Umbilical cord (tissue), 2 donors: ENCODE measurements around the gene ZMAT2. TPM values are rescaled to one million over a fixed set of nuclear protein-coding genes. Genes with fewer than 3 reads are reported as not detected.
"Not testable (repeated sequence)": the region's sequence is repeated elsewhere in the genome, so short reads cannot be mapped to it uniquely, and the experiment has no call there.

ENCODE experiments used
- DNase-seq: peaks from one replicate; pipeline ENCODE4 v3.0.0-alpha.2; 2015; ENCODE audit warnings: low spot score
- total RNA-seq: library from RNA; depleted of rRNA; stranded (reverse); fragments of >200 nt; gene quantifications from one replicate; pipeline ENCODE4 v1.2.3, GENCODE V29; 2014; ENCODE audit warnings: low replicate concordance; ENCODE audit not compliant: insufficient read depth

The ZMAT2 gene, protein sequence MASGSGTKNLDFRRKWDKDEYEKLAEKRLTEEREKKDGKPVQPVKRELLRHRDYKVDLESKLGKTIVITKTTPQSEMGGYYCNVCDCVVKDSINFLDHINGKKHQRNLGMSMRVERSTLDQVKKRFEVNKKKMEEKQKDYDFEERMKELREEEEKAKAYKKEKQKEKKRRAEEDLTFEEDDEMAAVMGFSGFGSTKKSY
- 35.4 TPM for total RNA-seq

DNA sequence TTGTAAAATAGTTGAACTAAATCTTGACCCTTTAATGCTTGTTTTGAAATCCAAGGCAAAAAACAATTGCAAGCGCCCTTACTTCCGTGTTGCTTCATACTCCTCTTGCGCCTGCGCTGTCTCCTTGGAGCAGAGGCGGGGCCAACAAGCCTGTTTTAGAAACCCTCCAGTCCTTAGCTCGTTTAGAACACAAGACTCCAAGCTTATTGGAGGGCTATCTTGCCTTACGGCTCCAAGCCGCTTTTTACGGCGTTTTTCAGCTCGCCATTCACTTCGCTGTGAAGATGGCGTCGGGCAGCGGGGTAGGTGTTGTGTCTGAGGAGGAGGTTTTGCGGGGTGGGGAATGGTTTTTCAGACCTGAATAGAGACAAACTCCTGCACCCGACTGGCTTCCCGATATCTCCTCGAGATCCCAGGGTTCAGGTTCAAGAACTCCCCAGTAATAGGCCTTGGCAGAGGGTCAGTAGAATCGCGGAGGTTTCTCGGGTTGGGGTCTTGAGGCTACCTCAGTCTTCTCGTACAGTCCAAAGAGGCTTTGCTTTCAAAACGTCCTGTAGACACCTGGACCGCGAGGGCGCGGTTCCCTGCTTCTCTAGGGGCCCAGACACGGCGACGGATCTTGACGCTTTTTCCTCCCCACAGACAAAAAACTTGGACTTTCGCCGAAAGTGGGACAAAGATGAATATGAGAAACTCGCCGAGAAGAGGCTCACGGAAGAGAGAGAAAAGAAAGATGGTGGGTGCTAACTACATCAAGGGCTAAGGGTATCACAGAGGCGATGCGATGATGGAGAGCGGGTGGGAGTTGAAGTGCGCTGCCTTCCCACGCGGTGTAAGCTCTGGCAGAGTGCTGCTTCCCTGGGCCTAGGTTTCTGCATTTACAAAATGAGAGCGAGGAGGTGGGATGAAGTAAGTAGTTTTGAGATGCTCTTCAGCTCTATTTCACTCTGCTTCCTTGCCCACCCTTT is at the start of gene ZMAT2:
ZMAT2 (plus strand) TSS at position 271 of the 968 bp plus-strand sequence; CDS start at position 285, 14 bp downstream.
- DNase-seq = peak; percentile 99

DNA sequence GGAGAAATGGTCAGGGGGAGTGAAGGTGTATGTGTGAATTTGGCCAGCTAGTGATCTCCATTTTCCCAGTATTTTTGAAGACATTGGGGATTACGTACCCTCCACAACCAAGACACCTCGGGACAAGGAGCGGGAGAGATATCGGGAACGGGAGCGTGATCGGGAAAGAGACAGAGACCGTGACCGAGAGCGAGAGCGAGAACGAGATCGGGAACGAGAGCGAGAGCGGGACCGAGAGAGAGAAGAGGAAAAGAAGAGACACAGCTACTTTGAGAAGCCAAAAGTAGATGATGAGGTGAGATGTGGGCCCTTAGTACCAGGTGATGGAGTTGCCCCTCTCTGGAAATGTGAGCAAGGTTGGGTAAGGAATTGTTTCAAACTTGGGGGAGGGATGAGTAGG is 41.4 kb upstream of the ZMAT2 start:
- no peak for DNase-seq

DNA sequence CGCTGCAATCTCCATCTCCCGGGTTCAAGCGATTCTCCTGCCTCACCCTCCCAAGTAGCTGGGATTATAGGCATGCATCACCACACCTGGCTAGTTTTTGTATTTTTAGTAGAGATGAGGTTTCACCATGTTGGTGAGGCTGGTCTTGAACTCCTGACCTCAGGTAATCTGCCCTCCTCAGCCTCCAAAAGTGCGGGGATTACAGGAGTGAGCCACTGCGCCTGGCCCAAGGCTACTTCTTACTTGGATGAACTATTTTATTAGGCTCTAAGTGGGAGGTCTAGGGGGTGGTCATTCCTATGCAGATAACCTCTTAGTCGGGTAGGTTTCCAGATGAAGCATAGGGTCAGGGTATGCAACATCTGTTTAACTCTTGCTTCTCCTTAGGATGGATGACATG is 39.9 kb upstream of the ZMAT2 start:
- DNase-seq = not testable (repeated sequence)

DNA sequence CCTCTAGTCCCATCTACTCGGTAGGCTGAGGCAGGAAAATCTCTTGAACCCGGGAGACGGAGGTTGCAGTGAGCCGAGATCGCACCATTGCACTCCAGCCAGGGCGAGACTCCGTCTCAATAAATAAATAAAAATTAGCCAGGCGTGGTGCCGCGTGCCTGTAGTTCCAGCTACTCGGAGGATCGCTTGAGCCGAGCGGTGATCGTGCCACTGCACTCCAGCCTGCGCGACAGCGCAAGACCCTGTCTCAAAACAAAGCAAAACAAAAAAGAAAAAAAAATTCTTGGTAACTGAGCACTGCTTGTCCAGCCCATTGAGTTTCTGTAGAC is 36.3 kb upstream of the ZMAT2 start:
- no peak for DNase-seq

DNA sequence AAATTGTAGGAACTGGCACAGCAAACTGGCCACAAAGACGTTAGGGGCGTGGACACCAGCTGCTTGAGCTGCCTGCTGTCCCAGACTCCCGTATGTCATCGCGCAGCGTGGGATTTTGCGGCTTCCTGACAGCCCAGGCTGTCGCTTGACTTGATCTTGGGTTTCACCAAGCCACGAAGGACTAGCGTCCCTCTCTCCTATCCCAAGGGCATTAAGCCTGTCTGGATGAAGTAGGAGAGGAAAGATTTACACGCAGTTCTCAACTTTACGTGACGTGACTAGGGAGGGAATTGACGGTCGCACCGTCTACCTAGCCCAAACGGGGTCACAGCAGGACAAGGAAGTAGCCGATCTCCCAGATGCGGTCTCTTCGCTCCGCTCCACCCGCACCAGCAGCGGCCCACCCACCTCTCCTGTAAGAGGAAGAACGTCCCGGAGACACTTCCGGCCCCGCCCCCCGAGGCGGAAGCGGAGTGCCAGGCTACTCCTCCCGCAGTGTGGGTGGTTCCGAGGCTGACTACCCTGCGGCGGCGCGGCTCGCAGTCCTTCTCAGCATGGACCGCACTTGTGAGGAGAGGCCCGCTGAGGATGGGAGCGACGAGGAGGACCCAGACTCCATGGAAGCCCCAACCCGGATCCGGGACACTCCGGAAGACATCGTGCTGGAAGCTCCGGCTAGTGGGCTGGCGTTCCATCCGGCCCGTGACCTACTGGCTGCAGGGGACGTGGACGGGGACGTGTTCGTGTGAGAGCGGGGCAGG is 35.7 kb upstream of the ZMAT2 start, which contains the start of gene WDR55:
WDR55 (plus strand) TSS at position 546 of the 761 bp plus-strand sequence; CDS start at position 555, 9 bp downstream.
- peak; percentile 97 for DNase-seq

DNA sequence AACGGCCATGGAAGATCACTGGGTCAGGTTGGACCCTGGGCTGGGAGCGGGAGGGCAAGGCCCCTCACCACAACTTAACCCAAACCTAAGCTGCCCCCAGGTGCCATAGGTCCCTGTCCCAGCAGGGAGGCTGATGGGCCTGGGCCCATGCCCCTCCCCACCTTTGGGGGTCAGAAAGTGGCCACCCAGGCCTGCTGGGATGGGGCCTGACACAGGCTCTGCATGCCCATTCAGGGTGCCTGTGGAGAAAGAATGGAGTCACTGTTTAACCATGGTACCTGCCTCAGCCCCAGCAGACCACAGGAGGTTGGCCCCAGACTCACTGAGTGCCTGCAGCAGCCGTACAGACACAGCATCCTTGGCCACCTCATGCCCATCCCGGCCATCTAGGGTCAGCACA is 29.2 kb upstream of the ZMAT2 start:
- DNase-seq = not testable (repeated sequence)

DNA sequence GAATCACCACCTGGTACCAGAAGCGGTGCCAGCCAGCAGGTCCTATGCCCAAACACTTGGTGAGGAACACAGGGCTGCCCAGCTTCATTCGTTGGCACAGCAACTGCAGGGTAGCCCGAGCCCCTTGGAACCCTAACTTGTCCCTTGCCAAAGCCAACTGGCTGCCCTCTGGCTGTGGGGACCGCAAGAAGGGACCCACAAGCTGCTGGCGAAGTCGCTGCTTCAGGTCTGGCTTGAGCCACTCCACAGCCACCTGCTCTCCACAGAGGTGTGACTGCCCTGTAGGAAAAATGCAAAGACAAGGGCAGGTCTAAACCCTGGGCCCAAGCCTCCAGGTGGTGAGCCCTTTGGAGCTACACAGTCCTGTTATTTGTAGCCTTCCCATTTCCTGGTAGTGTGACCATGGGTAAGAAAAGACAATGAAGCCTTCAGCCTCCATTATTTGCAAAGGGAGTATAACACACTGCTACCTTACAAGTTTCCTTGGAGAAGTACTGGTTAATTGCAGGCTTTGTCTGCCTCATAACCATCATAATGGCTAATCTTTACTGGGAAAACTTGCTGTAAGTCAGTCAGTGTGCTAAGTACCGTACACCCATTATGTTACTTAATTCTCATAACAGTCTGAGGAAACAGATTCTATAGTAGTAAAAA is 28.6 kb upstream of the ZMAT2 start:
- DNase-seq = no peak

DNA sequence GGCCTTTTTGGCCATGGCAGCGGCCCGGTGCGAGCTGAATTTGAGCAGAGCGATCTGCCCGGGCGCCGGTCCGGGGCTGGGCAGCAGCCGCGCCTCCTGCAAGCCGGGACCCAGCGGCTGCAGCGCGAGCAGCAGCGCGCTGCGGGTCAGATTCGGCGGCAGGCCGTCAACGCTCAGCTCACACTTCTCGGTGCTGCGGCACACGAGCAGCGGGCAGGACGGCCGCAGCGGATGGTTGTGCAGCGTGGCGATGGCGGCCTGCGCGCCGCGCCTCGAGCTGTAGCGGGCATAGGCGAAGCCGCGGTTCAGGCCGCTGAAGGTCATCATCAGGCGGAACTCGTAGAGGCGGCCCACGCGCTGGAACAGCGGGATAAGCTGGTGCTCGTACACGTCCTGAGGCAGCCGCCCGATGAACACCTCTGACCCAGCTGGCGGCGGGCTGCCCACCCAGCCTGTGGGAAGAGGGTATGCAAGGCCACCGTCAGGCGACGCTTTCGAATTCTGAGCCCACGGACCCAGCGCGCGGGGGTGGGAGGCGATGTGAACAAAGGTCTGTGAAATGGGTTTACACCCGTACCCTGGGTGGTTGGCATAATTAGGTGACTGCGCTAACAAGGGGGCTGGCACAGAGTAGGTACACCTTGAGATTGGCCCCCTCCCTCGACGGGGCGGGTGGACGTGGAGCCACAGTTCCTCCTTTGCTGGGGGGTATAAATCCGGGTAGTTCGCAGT is 27.6 kb upstream of the ZMAT2 start:
- peak; percentile 7 for DNase-seq

DNA sequence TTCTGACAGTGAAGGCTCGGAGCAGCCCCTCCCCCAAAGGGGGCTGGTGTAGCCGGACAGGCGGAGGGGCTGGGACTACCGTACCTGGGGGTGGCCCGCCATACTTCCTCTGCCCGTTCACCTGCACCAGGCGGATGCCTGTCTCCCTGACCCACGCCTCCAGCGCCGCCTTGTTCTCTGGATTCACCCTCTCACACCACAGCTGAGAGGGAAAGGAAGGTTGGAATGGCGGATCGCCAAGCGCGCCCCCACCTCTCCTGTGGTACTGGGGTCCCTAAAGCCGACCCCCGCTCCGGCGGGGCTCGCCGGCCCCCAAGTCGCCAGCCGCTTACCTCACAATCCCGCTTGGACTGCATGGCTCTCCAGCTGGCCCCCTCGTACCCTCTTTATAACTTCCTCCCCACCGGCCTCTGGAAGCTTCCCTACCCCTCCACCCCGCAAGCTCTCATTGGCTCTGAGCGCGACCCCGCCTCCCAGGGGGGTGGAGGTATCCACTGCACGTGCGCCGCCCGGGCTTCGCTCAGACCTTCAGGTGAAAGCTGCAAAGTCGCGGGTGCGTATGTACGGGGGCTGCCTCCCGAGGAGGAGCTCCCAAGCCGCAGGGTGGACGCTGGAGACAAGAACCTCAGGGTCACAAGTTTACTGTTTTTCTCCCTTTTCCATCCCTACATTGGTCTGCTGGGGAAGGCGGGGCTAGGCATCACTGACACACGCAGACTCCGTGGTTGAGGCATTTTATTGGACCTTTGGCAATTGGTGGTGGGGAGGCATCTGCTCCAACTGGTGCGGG is 26.9 kb upstream of the ZMAT2 start, which contains the start of gene DND1:
DND1 (minus strand) TSS at position 390 of the 790 bp plus-strand sequence; CDS start at position 356, 34 bp downstream.
- DNase-seq = no peak

DNA sequence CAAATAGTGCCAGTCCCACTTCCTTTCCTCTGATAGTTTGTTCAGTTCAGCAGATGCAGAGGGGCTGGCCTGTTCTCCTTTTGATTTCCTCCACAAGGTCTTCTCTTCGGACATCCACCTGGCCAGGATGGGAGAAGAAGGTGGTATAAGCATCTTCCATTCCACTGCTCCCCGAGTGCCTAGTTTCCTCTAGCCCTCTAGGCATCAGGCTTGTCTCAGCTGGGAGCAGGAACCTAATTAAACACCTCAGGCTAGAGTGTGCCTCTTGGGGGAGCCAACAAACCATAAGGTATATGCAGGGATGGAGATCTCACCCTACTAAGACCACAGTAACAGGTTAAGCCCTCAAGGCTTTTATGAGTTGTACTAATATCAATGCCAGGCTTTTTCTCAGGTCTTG is 26.0 kb upstream of the ZMAT2 start:
- no peak for DNase-seq

DNA sequence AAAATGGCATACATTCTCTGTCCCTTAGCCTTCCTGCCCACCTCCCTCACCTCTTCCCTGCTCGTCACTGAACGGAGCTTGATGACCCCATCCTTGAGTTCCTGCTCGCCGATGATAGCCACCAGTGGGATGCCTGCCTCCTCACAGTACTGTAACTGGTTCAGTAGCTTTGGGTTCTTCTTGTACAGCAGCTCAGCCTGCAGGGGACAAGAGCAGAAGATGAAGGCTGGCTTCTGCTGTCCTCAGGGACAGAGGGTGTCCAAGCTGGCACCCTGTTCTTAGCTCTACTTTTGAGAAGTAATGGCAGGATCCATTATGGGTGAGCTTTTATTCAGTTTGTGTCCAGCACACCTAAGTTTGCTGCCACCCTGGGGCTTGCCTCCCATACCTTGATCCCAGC is 25.6 kb upstream of the ZMAT2 start:
- DNase-seq = no peak

DNA sequence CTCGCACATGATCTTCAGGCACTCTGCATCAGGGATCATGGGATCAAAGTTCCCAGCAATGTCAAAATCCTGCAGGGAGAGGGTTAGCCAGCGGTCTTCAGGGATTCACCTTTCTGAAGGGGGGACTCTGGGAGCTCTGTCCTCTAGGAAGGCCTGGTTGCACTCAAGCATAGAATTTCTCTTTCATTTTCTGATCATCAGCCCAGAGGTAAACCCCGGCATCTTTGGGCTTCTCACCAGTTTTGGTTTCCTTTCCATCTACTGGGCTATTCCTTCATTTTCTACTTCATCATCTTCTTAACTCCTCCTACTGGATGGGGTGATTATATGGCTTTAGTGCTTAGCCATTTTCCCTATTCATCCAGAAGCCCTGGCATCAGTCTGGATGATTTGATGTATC is 22.3 kb upstream of the ZMAT2 start:
- DNase-seq = no peak

DNA sequence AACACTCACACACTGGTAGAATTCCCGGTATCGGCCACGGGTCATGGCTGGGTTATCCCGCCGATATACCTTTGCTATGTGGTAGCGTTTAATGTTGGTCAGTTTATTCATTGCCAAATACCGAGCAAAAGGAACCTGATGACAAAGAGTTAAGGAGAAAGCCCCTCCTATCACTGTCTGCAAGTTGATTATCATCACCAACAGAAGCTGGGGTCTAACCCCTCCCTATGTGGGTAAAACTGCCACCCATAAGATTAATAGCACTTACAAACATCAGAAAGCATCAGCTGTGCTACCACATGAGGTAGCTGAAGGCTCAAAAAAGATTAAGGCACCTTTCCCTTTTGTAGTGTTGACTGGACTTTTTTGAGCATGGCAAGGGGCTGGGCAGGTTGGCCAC is 21.3 kb upstream of the ZMAT2 start:
- no peak for DNase-seq

DNA sequence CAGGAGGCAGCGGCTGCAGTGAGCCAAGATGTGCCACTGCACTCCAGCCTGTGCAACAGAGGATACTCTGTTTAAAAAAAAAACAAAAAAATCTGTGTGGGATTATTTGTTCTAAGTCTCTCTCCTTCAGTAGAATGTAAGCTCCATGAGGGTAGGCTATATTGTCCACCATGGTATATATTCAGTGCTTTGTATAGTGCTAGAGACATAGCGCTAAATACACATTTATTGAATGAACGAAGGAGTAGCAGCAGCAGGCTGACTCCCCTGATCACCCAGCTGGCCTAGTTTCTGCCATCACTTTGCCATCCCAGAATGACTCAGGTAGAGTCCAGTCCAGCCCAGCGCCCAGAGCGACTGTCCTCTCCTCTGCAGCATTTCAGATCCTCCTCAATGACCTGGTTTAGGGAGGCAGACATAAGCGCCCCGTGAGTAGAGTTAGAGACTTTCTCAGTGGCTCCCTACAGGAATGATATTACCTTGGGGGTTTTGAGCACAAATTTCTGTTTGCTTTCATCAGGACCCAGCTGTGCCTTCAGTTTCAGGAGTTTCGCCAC is 9.8 kb upstream of the ZMAT2 start:
- no peak for DNase-seq

DNA sequence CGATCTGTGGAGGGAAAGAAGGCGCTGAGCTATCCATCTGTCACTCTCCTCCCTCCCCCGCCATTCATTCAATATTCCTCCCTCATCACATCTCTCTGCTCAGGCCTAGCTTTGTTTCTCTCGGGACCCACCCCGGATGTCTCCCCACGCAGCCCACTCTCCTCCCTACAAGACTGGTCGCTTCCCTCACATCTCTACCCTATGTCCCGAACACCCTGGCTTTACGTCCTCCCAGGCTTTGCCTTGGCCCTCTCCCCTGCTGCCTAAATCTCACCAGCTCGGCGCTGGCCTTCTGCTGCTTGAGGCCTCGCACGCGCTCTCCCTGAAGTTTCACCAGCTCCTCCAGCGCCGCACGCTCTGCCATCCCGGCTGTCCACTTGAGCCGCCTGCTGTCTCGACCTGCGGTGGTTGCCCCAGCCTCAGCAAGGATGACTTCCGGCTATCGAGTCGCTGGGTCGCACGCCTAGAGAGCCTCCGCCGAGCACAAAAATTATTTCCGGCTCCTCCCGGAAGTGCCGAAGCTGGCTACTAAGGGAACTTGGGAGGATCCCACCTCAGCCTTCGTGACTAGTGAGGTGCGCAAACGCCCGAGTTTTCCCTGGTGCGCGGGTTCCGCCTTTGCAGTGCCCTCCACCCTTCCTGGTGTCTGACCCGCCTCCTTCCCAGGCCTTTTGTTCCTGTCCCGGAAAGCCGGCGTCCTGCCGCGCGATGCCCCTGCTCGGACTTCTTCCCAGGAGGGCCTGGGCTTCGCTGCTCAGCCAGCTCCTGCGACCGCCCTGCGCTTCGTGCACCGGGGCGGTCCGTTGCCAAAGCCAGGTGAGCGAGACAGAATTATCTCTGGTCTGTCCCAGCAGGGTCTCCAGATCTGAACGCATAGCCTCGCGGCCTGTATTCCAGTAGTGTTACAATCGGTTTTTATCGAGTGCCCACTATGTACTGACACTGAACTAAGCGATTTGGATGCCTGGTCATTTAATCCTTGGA is 9.0 kb upstream of the ZMAT2 start, which contains the start of the genes HARS1 and HARS2:
HARS1 (minus strand) TSS at position 430 of the 984 bp plus-strand sequence; CDS start at position 364, 66 bp downstream.
HARS2 (plus strand) TSS at position 515 of the 984 bp plus-strand sequence; CDS start at position 709, 194 bp downstream.
- peak; percentile 95 for DNase-seq

DNA sequence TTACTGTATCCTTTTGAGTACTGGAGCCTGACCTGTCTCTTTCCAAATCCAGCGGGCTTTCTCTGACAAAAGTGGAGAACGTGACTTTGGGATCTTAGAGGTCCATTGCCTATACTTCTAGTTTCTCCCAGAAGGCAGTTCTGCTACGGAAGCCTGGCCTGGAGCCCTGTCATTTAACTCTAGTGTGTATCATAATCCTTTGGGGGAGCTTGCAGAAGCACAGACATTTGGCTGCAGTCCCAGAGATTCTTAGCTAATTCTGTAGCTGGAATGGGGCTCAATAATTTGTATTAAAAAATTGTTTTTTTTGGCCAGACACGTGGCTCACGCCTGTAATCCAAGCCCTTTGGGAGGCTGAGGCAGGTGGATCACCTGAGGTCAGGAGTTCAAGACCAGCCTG is 6.0 kb upstream of the ZMAT2 start:
- peak; percentile 16 for DNase-seq

DNA sequence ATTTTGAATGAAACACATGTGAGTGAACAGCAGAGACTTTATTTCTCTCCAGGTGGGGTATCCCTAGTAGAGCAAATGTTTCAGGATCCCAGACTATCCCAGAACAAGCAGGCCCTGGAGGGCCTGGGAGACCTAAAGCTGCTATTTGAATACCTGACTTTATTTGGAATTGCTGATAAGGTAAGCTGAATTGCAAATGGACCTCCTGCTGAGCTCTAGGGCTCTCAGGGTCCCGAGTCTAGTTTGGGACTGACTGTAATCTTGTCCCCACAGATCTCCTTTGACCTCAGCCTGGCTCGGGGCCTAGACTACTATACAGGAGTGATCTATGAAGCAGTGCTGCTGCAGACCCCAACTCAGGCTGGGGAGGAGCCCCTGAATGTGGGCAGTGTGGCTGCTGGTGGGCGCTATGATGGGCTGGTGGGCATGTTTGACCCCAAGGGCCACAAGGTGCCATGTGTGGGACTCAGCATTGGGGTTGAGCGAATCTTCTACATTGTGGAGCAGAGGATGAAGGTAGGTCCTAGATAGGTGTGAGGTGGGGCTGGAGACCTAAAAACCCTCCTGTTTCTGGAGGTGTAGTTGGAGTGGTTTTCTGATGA is 3.3 kb upstream of the ZMAT2 start:
- no peak for DNase-seq

DNA sequence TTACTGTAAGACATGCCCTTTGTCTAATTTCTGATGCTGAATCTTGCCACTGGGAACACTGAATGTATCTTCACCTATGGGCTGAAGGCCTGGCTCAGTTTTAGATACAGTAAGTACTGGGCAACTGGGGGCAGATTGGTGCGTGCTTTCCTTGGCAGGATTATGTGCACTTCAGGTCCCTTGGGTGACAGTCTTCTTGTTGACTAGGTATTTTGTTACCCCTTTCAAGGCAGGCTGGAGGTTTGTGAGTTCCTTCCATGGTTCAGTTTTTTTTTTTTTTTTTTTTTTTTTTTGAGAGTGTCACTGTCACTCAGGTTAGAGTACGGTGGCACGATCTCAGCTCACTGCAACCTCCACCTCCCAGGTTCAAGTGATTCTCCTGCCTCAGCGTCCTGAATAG is 7.6 kb downstream of the ZMAT2 start:
- no peak for DNase-seq
